HG03196 (cell line): Measurements from ENCODE around the gene FEV.

Experiments
- ATAC-seq: cut with Tn5 transposase; IDR thresholded peaks from one replicate; pipeline ENCODE4 v1.9.1; 2021; ENCODE audit not compliant: unreplicated experiment

FEV gene

GRCh38 chr2:219017201-219017931 lies 32.4 kb upstream of the FEV start:
- ATAC-seq: no peak

- ATAC-seq: no peak
Measured at GRCh38 chr2:219016721-219017120, 31.7 kb upstream of the FEV start.

- no peak for ATAC-seq
Measured at GRCh38 chr2:219010873-219011272, 25.9 kb upstream of the FEV start.

- no peak for ATAC-seq
Measured at GRCh38 chr2:219010162-219010756, 25.3 kb upstream of the FEV start.

- no peak for ATAC-seq
Measured at GRCh38 chr2:219009294-219009693, 24.3 kb upstream of the FEV start.

GRCh38 chr2:219003979-219004378 lies 19.0 kb upstream of the FEV start:
- ATAC-seq: no peak

- no peak for ATAC-seq
Measured at GRCh38 chr2:219003267-219003634, 18.3 kb upstream of the FEV start.

GRCh38 chr2:219002395-219003266 lies 17.6 kb upstream of the FEV start:
- no peak for ATAC-seq

GRCh38 chr2:219001577-219002394 lies 16.8 kb upstream of the FEV start:
- no peak for ATAC-seq

GRCh38 chr2:219001100-219001576 lies 16.2 kb upstream of the FEV start:
- no peak for ATAC-seq

- ATAC-seq: no peak
Measured at GRCh38 chr2:219000569-219000960, 15.6 kb upstream of the FEV start.

- no peak for ATAC-seq
Measured at GRCh38 chr2:218999881-219000568, 15.0 kb upstream of the FEV start.

GRCh38 chr2:218999021-218999880 lies 14.3 kb upstream of the FEV start:
- no peak for ATAC-seq

GRCh38 chr2:218998414-218999002 lies 13.5 kb upstream of the FEV start:
- ATAC-seq: no peak

- no peak for ATAC-seq
Measured at GRCh38 chr2:218997731-218998130, 12.7 kb upstream of the FEV start.

- no peak for ATAC-seq
Measured at GRCh38 chr2:218996937-218997336, 12.0 kb upstream of the FEV start.

- ATAC-seq: peak; percentile 43
Measured at GRCh38 chr2:218995972-218996711, 11.2 kb upstream of the FEV start.

- ATAC-seq: no peak
Measured at GRCh38 chr2:218995561-218995960, 10.6 kb upstream of the FEV start.
